GM15510 (cell line): ENCODE data around the gene ST6GALNAC4.

Source experiments
- POLR2A ChIP-seq: IDR thresholded peaks from 3 replicates; pipeline ENCODE4 v1.6.1; 2011; ENCODE audit warnings: borderline replicate concordance; ENCODE audit not compliant: insufficient read length; ENCODE audit errors: extremely low read depth

The ST6GALNAC4 gene

DNA sequence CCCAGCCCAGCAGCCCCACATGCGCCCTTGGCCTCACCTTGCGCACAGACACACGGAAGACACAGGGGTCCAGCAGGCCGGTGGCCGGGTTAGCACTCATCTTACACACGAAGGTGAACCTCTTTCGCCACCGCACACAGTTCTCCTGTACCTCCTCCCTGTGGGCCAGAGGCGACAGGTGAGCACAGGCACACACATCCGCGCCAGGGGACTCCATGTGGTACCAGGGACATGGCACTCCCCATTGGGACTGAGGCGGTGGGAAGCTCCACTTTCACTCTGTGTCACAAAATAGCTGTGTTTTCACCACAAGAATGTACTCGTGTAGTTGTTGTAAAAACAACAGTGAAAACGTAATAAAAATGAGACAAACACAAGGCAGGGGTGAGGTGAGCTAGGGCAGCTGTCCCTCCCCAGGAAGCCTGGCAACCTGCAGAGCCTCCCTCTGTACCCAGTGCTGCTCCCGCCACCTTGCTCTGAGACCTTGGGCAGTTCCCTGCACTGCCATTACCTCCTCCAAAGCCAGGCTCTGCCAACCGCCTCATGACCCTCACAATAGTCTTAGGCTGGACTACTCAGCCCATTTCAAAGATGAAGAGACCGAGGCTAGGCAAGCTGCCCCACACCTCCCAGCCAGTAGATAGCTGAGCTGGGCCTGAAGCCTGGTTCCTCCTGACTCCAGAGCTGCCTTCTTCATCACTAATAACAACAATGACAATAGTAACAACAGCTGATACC, 37.1 kb upstream of the ST6GALNAC4 start:
- no peak for TF ChIP-seq POLR2A

GRCh38 chr9:127953154-127953553, 36.3 kb upstream of the ST6GALNAC4 start:
- TF ChIP-seq POLR2A, result no peak

DNA sequence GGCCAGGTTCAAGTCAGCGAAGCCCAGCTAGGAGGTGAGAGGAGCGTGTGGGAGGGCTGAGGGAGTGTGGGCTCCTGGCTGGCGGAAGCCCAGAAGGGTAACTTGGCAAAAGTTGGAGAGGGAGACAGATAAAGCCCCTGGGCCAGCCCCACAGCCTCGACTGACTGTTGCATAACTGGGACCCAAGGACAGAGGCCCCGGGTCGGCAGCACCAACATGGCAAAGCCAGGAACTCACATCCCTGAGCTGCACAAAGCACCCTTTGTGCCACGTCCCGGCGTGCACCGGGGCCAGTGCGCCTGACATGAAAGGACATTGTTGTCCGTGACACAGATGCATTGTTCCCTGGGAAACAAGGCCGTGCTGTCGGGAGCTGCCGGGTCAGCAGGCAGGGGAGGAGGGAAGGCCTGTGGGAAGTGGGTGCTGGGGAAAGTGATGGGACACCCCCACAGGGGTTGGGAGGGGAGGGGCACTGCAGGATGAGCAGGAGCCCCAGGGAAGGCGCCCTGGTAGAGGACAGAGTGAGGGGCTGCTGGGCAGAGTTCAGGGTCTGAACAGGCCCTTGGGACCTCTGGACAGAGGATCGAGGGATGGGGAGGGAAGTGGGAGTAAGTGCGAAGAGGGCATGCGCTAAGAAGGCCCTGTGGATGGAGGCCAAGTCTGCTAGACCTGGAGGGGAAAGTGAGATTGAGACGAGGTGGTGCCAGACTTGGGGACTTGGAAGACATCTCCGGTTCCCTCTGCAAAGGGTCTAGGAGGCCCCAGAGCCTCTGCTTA, 33.9 kb upstream of the ST6GALNAC4 start:
- no peak for TF ChIP-seq POLR2A

DNA sequence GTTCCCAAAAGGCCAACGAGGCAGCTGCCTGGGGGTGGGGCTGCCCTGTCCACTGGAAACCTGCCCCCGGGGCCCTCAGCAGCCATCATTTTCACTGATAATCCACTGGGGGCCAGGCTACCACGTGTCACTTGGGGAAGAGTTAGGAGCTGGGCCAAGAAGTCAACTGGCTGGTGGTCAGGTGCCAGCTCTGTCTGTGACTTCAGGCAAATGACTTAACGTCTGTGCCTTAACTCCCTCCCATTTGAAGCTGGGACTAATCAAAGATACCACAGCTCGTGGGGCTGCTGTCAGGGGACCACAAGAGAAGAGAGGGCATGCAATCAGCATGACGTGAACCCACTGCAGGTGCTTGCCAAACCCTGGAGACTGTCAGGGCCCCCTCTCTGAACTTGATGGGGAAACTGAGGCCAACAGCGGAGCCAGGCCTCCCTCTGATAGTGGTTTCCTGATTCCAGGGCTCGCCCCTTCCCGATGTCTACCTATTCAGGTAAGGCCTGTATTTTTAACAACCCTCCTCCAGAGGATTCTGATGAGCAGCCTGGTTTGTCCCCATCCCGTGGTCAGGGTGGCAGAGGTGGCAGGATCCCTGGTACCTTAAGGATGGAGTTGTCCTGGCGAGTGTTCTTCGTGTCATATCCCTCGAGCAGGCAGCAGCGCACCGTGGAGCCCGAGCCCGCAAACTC, 33.1 kb upstream of the ST6GALNAC4 start:
- TF ChIP-seq POLR2A, result no peak

GRCh38 chr9:127947841-127948710, 31.2 kb upstream of the ST6GALNAC4 start:
- TF ChIP-seq POLR2A, result no peak

GRCh38 chr9:127946728-127947127, 29.9 kb upstream of the ST6GALNAC4 start:
- TF ChIP-seq POLR2A, result no peak

DNA sequence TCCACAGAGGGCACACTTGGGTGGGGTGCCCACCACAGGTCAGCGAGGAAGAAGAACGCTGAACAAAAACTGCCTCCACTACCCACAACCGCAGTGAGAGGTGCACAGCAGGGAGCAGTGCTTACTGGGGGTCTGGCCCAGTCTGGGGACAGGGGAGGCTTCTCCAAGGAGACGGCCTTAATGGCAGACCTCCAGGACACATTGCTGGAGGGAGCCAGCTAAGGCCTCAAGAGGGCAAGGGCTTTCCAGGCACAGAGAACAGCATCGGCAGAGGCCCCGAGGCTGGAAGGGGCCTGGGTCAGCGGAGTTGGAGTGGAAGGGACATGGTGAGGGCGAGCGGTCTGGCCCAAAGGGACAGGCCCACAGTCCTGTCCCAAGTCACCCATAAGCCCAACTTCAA, 29.1 kb upstream of the ST6GALNAC4 start:
- no peak for TF ChIP-seq POLR2A

GRCh38 chr9:127945338-127945737, 28.5 kb upstream of the ST6GALNAC4 start:
- TF ChIP-seq POLR2A, result no peak

- TF ChIP-seq POLR2A, result no peak
Measured at GRCh38 chr9:127944586-127945218, 27.9 kb upstream of the ST6GALNAC4 start.

DNA sequence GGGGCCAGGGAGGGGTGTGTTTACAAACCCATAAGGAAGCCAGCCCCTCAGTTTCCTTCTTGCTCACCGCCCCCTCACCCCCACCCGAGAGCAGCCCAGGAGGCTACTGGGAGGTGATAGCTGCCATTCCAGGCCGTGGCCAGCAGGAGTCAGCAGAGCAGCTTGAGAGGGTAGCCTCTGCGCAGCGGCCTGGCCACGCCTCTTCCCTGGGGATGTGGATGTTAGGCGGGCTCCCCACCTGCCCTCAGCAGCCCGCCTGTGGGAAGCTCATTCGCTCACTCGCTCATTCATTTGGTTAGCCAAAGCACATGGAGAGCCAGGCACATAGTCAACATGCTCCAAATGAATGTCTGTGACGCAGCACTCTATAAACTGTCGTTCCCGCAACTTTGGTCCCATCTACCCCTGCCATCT, 26.9 kb upstream of the ST6GALNAC4 start:
- no peak for TF ChIP-seq POLR2A

- TF ChIP-seq POLR2A, result no peak
Measured at GRCh38 chr9:127943011-127943662, 26.3 kb upstream of the ST6GALNAC4 start.

GRCh38 chr9:127942216-127943010, 25.6 kb upstream of the ST6GALNAC4 start:
- no peak for TF ChIP-seq POLR2A

- no peak for TF ChIP-seq POLR2A
Measured at GRCh38 chr9:127941961-127942215, 25.0 kb upstream of the ST6GALNAC4 start.

DNA sequence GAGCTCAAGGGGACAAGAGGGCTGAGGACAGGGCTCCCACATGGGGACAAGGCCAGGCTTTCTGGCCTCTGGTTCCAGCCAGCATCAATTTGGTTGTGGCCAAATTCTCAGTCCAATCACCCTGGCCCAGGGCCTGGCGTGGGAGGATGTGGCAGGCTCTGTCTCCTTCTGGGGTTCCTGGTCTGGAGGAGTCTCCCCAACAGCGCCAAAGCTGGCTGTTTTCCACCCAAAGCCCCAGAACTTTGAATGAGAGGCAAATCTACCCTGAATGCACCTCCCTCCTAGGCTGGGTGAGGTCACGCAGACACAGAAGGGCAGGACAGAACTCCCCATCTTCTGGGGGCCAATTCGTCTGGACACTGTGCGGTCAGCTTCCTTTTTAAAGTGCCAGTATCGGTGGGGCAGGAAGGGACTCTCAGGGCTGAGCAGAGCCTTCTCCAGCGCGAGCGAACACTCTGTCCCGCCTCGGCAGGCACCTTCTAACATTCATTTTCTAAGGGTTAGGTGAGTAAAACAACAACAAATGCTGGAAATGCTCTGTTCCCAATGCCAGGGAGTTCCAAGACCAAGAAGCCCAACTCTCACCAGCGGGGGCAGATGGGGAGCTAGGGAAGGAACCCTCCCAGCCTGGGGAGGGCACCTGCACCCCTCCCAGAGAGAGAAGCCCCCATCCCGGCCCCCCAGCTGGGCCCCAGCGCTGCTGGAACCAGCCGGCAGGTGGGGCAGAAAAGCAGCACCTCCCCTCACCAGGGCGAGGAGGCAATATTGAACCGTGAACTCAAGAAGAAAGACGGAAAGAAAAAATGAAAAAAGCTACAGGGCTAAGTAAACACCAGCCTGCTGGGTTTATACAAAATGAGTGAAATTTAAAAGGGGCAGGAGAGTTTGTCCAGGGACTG, 24.5 kb upstream of the ST6GALNAC4 start:
- no peak for TF ChIP-seq POLR2A
